Activated gamma-delta T cell treated with anti-CD3 and anti-CD28 coated beads, Interleukin-2, amount 50 U/mL, for 16 hours (primary cell): ENCODE data around the gene LZTS3.
"Not testable (repeated sequence)": the region's sequence is repeated elsewhere in the genome, so short reads cannot be mapped to it uniquely, and the experiment has no call there.

Experiments used
- DNase-seq: peaks from one replicate; pipeline ENCODE4 v3.0.0-alpha.2; 2020; ENCODE audit warnings: low read depth

The LZTS3 gene

GRCh38 chr20:3166913-3167342, 6.4 kb downstream of the LZTS3 start:
- no peak for DNase-seq

DNA sequence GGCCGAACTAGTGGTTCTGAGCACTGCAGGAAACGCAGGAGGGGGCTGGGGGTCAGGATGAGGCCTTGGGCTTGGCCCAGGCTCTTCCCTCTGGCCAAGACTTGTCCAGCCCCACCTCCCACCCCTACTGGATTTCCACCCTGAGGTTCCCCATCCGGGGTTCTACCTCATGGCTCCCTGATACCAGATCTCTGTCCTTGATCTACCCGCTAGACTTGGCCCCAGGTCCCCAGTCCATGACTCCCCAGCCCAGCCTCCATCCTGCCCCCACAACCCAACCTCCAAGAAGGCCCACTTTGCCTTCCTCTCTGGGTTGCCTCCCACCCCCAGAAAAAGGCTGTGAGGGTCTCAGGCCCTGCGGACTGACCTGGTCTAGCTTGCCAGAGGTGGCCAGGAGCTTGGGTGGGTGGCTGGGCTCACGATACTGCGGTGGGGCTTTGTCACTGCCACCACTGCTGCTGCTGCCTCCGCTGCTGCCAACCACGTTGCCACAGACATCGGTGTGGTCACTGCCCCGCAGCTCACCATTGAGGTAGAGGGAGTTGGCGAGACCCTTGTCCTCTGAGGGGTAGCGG, 6.9 kb downstream of the LZTS3 start:
- DNase-seq, result no peak

GRCh38 chr20:3165473-3166337, 7.6 kb downstream of the LZTS3 start:
- no peak for DNase-seq

- DNase-seq, result no peak
These were observed 8.5 kb downstream of the LZTS3 start for GRCh38 chr20:3164763-3165410.

GRCh38 chr20:3164043-3164762, 9.1 kb downstream of the LZTS3 start:
- no peak for DNase-seq

DNA sequence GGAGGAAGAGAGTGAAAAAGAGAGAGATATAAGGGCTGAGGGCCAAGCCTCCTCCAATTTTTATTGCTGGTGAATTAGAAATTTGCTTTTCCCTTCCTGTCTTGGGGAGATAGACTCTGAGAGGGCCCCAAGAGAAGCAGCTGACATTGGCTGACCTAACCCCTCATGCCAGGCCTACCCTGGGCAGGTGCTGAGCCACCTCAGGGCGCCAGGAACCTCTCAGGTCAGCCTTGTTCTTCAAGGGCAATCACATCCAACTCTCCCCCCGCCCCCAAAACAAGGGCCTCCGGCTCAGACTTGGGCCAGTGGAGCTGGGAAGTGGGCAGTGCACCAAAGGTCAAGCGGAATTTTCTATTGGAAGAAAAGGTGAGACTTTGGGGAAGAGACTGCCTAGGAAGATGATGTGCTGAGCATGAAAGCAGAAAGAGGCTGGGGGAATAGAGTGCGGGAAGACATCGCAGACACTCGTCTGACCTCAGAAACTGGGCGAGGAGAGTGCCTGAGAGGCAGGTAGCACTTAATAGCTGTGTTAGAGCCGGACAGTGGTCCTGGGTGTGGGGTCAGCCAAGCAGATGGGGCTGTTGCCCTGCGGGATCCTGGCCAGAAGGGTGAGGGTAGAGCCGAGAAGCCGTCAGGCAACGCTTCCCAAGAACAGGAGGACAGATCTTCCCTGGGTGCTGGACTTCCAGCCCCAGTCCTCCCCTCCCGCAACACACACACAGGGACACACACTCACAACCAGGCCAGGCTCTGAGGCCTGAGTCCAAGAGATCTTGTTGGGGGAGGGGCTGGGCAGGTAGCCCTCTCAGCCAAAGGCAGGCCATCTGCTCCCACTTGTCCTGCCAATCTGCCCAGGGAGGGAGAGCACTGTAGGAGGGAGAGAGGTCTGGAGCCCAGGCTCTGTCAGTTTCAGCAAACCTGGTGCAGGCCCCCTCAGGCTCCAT, 10.0 kb downstream of the LZTS3 start:
- DNase-seq, result no peak

DNA sequence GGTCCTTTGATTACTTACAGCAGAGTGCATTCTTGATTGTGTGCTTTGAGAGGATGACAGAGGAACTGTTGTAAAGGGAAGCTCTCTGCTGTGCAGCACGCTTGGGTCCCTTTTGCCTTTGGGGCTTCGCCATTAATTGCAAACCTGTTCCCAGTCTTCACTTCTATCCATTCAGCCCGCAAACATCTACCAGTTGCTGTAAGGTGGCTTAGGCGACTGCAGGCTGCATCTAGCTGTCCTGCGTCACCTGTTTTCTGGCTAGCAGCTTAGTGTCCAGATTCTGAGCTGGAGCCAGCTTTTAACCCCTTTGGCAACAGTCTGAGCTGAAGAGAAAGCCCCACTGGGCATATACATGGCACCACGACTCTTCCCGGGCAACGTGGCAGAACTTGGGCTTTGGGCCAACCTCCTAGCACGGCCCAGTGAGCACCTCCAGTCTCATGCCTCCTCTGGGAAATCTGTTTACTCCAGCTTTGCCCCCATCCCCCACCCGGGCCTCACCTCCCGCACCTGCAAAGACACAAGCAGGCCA, 11.2 kb downstream of the LZTS3 start:
- DNase-seq, result no peak

DNA sequence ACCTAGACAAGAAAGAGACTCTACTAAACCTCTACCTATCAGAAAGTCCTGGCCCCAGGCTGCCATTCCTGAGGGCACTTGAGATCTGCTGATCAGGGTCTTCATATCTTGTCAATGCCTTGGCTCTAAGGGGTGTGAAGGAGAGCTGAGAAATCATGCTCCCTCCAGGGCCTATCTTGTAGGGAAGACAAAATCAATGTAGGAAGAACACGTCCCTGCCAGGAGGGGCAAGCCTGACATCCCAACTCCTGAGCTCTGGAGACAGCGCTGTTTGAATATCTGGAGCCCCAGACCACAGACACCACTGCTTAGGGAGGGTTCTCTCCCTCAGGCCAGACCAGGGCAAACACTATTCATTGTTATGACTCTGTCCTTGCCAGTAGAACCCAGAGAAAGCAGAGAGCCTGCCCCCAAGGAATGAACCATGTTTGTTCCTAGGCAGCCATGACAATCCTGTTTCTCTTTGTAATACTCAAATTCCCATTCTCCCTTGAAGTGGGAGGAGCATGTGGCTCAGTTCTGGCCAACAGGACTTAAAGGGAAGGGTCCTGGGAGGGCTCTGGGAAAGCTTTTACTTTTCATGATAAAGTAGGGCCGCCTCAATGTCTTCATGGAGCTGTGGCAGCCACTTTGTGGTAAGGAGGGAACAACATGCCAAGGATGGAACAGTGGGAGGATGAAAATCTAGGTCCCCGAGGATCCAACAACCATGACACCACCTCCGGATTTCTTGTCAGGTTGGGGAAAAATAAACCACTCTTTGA, 11.9 kb downstream of the LZTS3 start:
- no peak for DNase-seq

DNA sequence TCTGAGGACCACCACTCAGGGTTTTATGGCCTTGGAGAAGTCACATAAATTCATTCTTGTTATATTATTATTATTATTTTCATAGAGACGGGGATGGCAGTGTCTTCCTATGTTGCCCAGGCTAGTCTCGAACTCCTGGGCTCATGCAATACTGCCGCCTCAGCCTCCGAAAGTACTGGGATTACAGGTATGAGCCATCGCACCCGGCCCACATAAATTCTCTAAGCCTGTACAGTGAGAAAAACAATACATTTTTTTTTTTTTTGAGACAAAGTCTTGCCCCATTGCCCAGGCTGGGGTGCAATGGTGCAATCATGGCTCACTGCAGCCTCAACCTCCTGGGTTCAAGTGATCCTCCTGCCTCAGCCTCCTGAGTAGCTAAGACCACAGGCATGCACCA, 12.9 kb downstream of the LZTS3 start:
- no peak for DNase-seq

DNA sequence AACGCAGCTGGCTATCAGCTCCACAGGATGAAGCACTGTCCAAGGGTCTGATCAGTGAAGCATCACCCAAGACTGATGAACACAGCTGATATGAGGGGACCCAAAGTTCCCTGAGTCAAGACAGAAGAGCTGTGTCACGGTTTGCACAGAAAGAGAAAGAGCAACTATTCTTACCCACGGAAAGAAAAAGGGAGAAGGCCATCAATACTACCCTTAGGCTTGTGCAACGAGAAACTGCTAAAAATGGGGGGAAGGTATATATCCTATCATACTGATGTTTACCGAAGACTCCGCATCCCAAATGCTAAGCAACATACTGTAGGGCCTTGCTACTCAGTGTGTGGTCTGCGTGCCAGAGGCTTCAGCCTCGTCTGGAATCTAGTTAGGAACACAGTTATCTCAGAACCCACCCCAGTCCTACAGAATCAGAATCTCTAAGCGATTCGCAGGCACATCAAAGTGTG, 14.3 kb downstream of the LZTS3 start:
- DNase-seq, result no peak

DNA sequence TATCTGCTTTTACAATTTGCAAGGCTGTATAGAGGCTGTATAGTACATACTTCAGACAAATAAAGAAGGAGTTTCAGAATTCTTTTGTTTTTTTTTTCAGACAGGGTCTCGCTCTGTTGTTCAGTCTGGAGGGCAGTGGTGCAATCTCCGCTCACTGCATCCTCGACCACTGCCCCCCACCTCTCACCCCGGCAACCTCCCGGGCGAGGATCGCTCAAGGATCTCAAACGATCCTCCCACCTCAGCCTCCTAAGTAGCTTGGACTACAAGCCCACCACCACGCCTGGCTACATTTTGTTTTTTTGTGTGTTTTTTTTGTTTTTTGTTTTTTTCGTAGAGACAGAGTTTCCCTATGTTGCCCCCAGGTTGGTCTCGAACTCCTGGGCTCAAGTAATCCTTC, 15.5 kb downstream of the LZTS3 start:
- DNase-seq, result no peak

GRCh38 chr20:3156811-3157619, 16.3 kb downstream of the LZTS3 start:
- no peak for DNase-seq

DNA sequence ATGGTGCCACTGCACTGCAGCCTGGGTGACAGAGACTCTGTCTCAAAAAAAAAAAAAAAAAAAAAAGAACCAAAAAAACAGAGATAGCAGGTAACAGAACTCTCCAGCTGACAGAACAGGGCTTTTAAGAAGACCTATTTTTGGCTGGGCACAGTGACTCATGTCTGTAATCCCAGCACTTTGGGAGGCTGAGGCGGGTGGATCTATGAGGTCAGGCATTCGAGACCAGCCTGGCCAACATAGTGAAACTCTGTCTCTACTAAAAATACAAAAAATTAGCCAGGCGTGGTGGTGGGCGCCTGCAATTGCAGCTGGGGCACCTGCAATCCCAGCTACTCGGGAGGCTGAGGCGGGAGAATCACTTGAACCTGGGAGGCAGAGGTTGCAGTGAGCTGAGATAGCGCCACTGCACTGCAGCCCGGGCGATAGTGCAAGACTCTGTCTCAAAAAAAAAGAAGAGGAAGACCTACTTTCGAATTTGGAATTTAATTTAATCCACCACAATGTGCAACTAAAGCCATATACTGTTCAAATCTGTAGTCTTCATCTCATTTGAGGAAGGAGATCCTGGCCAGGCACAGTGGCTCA, 21.2 kb downstream of the LZTS3 start:
- DNase-seq, result not testable (repeated sequence)

GRCh38 chr20:3150908-3151307, 22.4 kb downstream of the LZTS3 start:
- DNase-seq, result no peak

DNA sequence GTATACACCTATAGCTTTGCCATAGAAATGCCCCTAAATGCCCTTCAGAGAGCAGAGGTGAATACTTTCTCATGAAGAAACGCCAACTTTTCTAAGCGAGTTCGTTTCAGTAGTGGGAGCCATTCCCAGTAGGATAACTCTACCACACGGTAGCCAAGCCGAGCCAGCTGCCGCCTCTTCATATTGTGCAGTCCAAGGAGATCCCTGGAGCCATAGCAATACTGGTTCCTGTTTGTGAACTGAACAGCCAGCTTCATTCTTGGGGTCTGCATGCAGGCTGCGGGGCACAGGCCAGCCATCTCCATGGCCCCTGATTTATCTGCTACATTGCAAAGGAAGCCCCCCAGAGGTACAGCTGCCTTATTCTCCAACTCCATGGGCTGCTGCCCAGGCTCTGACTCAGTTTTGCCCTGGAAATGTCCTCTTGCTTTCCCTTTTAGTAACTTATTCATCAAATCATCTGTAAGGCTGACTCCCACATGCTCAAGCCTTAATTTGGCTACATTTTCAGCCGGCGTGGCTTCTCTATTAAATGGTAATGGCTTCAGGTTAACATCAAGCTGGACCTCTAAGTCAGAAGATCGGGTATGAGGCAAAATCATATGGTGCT, 26.5 kb downstream of the LZTS3 start:
- no peak for DNase-seq

DNA sequence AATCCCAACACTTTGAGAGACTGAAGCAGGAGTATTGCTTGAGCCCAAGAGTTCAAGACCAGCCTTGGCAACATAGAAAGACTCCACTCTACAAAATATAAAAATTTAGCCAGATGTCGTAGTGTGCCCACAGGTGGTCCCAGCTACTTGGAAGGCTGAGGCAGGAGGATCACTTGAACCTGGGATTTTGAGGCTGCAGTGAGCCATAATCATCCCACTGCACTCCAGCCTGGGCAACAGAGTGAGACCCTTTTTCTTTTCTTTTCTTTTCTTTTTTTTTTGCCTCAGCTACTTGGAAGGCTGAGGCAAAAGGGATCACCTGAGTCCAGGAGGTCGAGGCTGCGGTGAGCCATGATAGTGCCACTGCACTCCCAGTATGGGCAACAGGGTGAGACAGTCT, 31.6 kb downstream of the LZTS3 start:
- DNase-seq, result no peak

DNA sequence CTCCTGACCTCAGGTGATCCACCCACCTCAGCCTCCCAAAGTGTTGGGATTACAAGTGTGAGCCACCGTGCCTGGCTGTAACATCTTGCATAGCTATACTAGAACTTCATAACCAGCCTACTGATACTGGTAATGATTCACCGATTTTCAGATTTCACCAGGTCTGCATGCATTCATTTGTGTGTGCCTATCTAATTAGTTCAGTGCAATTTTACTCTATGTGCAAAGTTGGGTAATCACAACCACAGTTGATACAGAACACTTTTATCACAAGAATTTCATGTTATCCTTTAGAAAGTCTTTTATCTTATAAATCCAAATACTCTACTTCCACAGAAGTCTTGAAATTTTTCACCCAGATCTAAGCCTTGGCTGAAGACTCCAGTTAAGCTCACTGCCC, 35.9 kb downstream of the LZTS3 start:
- no peak for DNase-seq

GRCh38 chr20:3135507-3136070, 37.8 kb downstream of the LZTS3 start:
- DNase-seq, result no peak
